Ureter (tissue), 1 donor: ENCODE results near the gene EXOC3L2. TPM values are rescaled to one million over a fixed set of nuclear protein-coding genes. Genes with fewer than 3 reads are reported as not detected.

ENCODE experiments used
- DNase-seq: peaks from one replicate; pipeline ENCODE4 v3.0.0-alpha.2; 2020; ENCODE audit warnings: low spot score
- total RNA-seq: library from RNA; stranded (reverse); gene quantifications from one replicate; pipeline ENCODE4 v1.2.4, GENCODE V29; 2023
- donor health status: DM: yes; HTN: yes; CAD: no.

Gene EXOC3L2
- total RNA-seq, 1 donor from 2014 or later = 7.2 TPM

- no peak for DNase-seq
These were observed 64.3 kb downstream of the EXOC3L2 start for GRCh38 chr19:45180936-45181335.

DNA sequence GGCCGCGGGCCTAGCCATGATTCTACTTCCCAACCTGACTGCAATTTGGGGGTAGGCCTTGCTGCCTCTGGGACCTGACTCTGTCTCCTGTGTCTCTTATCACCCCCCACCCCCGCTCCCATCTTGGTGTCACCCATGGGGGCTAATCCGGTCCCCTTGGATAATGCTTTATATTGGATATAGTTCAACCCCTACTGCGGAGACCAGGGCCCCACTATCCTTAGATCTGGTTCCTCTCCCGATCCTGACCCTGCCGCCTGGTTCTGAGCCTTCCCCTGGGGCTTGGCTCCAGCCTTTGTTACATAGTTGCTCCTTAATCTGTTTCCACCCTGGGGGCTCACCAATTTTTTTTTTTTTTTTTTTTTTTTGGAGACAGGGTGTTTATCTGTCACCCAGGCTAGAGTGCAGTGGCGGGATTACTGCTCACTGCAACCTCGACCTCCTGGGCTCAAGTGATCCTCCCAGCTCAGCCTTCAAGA is 65.3 kb downstream of the EXOC3L2 start:
- DNase-seq = no peak

- DNase-seq = no peak
These were observed 65.9 kb downstream of the EXOC3L2 start for GRCh38 chr19:45179072-45179891.

- DNase-seq = peak; percentile 100
These were observed 66.7 kb downstream of the EXOC3L2 start, which contains the start of gene BLOC1S3 for GRCh38 chr19:45178262-45179071. BLOC1S3 (plus strand) TSS chr19:45178784; CDS start chr19:45179297, 513 bp downstream.

DNA sequence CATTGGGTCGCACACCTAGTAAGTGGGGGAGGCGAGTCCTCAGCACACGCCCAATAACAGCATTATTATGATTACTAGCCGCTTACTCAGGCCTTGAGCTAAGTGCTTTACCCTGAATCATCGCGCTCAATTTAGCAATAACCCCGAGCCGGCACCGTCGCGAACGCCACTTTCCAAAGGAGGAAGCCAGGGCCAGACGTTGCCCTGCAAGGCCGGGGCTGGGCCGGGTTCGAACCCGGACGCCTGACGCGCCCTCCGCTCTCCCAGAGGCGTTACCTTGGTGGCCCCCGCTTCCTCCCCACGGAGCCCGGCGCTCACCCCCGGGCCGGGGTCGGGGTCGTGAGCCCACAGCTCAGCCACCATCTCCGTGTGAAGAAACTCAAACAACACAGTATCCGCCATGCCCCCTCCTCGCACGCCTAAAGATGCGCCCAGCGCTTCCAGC is 67.4 kb downstream of the EXOC3L2 start, which contains the start of gene TRAPPC6A:
TSS of gene TRAPPC6A (minus strand) at position 421 of the 445 bp plus-strand sequence. CDS start at position 402, 19 bp downstream.
- DNase-seq = no peak

- no peak for DNase-seq
These were observed 69.5 kb downstream of the EXOC3L2 start for GRCh38 chr19:45175515-45176345.

DNA sequence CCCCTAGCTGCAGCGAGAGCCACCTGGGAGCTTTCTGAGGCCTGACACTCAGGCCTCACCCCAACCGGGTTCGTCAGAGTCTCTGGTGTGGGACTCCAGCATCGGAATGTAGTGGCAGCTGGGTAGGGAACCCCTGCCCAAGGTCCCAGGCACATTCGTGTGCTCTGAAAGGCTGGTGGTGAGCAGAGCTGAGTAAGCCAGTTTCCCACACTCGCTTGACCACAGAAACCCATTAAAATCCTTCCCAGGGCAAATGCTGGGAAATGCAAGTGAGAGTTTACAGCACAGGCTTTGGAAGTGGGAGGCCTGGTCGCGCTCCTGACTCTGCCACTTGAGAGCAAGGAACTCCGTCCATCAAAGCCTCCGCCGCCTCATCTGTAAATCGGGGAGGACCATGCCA is 71.4 kb downstream of the EXOC3L2 start:
- DNase-seq = no peak

DNA sequence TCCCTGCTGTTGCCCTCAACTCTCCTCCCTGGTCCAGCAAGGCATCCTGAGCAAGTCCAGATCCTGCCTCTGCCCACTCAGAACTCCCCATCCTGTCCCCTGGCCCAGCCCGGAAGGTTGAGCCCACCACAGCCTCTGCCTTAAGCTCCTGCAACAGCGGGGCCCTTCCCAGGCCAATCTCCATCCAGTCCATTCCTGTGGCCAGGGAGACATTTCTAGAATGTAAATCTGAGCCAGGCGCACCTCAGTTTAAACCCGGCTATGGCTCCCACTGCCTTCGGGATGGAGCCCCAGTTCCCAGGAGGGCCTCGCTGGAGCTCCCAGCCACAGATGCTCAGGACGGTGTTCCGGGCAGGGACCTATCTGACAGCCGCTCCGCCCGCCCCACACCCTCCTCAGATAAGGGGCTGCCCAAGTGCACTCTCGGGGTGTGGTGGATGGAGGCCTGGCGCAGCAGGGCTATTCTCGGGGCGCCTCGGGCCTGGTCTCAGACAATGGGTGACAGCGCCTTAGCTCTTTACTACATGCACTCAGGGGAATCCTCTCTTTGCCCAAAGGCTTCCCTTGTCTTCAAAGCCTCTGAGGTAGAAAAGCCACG is 72.5 kb downstream of the EXOC3L2 start:
- DNase-seq = no peak

- DNase-seq = no peak
These were observed 73.0 kb downstream of the EXOC3L2 start for GRCh38 chr19:45172173-45172572.

- no peak for DNase-seq
These were observed 74.0 kb downstream of the EXOC3L2 start for GRCh38 chr19:45171211-45171623.

DNA sequence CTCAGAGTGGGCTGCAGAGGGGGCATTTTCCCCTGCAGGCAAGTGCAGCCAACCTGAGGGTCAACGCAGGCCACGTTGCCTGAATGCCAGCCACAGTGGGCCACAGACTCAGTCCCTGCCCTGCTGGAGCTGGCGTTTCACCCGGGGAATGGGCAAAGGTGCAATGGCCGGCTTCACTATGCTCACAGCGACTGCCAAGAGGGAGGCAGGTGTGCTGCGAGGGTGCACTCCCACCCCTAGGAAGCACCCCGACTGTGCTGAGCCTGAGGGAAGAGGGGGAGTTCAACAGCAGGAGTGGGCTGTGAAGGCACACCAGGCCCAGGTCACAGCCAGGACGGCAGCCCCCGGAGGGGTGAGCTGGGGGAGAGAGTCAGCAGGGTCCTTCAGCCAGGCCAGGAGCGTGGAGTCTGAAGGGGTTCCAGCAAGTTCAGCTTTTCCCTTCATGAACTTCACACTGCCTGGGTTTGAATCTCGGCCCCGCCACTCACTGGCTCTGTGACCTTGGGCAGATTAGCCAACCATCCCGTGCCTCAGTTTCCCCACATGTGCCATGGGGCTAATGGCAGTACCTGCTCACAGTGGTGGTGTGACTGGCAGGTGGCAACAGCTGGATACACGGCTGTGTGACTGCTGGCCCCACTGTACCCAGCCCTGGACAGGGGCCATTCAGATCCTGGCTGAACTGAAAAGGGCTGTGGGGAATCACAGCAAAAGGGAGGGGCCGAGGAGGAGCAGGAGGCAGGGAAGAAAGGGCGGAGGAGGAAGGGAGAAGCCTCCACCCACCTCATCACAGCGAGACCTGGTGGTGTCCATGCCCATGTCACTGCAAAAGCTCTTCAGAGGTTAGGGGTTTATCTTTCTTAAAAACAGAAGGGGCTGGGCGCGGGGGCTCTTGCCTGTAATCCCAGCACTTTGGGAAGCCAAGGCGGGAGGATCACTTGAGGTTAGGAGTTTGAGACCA is 74.8 kb downstream of the EXOC3L2 start:
- no peak for DNase-seq

DNA sequence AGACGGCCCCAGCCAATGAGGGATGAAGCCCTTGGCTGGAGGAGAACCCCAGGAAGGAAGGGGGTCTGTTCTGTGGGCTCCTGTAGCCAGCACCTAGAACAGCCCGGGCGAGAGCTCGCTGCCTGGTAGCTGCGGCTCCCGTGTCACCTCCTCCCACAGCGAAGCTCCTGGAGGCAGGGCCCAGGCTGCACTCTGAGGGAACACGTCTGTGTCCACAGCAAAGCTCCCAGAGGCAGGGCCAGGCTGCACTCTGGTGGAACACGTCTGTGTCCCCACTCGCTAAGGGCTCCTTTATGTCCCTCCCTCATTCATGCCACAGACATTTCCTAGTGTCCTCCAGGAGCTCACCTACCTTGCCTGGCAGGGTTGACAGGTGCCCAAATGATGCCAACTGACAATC is 75.6 kb downstream of the EXOC3L2 start:
- DNase-seq = no peak

DNA sequence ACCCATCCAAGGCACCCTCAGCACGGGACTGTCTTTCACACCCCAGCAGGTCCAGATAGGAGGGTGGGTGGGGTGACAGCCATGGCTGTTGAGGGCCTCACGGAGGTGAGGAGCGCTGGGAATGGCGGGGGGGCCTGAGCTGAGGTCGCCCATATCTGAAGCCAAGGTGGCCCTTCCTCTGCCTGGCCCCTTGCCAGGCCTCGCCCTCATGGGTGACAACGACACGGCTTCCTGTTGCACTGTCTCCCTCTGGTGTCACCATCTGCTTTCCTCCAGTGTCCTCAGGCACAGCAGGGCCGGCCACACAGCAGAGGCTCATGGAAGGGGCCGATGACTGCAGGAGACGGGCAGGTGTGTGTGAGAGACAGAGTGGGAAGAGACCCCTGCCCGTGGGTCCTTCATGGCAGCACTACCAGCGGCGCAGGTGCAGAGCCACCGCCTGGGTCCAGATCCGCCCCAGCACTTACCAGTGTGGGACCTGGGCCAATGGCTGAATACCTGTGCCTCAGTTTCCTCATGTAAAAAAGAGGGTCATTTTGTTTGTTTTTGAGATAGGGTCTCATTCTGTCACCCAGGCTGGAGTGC is 76.3 kb downstream of the EXOC3L2 start:
- DNase-seq = no peak

GRCh38 chr19:45166723-45167252 is 78.4 kb downstream of the EXOC3L2 start:
- DNase-seq = no peak

DNA sequence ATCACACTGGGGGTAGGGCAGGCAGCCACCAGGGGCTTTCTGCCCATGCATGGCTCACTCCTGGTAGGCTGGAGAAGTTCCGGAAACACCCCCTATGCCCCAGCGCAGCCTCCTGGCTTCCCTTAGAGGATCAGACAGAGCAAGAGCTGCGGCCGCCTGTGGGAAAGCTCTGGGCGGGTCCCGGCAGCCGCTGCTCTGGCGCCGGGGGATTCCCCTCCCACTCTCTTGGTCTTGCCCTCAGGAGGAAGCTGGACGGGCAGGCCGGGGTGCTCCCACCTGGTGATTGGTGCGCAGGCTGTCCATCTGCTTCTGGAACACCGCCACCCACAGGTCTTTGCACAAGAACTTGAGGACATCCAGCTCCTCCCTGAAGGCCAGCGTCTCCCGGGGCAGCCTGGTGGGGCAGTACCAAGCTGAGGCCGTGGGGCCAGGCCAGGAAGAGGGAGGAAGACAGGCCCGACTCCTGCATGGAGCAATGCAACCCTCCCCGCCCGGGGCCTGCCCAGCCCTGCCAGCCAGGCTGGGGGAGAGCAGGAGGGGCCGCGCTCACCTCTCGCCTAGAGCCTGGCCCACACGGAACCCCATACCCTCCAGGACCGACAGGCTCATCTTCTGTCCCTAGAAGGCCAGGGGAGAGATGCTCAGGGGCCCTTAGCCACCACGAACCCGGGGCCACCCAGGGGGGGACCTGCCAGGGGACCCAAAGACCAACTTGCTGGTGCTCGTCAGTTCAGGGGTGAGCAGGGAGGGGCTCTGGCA is 80.5 kb downstream of the EXOC3L2 start:
- DNase-seq = peak; percentile 83

- no peak for DNase-seq
These were observed 81.3 kb downstream of the EXOC3L2 start for GRCh38 chr19:45163751-45164460.

DNA sequence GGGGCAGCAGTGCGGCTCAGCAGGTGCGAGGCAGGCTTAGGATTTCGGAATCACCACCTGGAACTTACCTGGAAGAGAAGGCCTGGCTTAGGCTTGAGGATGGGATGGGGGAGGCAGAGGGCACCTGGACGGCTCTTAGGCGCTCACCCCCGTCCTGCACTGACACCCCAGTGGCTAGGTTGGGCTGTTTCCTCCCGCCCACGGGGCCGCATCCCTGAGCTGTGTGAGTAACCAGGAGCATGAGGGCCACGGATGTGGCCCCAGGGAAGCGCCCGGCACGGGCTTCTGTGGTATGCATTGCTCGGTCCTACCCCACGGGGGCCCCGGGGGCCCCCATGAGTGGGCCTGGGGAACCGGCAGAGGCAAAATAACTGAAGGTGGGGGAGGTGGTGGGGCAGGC is 82.1 kb downstream of the EXOC3L2 start:
- no peak for DNase-seq

DNA sequence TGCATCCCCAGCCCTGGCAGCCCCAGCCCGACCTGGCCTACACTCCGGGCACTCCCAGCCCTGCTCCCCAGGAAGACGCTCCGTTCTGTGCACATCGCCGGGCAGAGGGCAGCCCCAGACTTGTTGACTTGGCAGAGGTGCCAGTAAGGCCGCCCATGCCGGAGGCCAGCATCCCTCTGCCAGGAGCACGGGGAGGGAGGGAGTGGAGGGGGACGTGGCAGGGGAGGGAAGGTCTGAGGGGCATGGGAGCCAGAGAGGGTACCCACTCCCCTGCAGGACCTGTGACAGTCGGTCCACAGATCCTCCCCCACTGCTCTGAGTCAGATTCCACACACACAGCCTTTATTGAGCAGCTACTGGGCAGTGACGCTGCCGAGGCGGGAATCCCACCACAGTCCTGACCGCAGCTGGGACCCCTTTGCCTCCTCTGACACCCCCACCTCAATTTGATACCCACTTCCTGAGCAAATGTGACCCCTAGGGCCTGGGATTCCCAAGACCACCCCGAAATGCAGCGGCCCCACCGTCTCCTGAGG is 82.5 kb downstream of the EXOC3L2 start:
- peak; percentile 65 for DNase-seq
